PFSK-1 (cell line): Measurements from ENCODE around the gene EIF4G1. TPM values are rescaled to one million over a fixed set of nuclear protein-coding genes. Genes with fewer than 3 reads are reported as not detected.
A peak's percentile ranks its signal among the peaks of the same experiment; 100 is the strongest.

Source experiments
- FOXP2 ChIP-seq: optimal IDR thresholded peaks from 2 replicates; pipeline ENCODE3; 2011; ENCODE audit warnings: borderline replicate concordance, control low read depth, inconsistent platforms; ENCODE audit not compliant: insufficient read depth; ENCODE audit errors: extremely low read length, extremely low read depth
- POLR2AphosphoS5 ChIP-seq: IDR thresholded peaks from 2 replicates; pipeline ENCODE4 v1.6.1; 2012; ENCODE audit warnings: low read depth, mild to moderate bottlenecking, control low read depth, low read length, moderate library complexity
- REST ChIP-seq, 2 experiments: IDR thresholded peaks; 2 replicates each; pipeline versions ENCODE4 v1.6.1 to v1.8.0; 2011 to 2012; ENCODE audit warnings: low read depth in 2 of 2, low read length in 2 of 2, control low read depth in 1 of 2, inconsistent platforms in 1 of 2, mild to moderate bottlenecking in 1 of 2, moderate library complexity in 1 of 2; ENCODE audit not compliant: insufficient read depth in 1 of 2
- SIN3A ChIP-seq: IDR thresholded peaks from 2 replicates; pipeline ENCODE4 v1.6.1; 2012; ENCODE audit warnings: mild to moderate bottlenecking, low read length, moderate library complexity, borderline replicate concordance; ENCODE audit not compliant: insufficient read depth
- TAF1 ChIP-seq: IDR thresholded peaks from 2 replicates; pipeline ENCODE4 v1.6.1; 2012; ENCODE audit warnings: low read length, control low read depth, borderline replicate concordance; ENCODE audit not compliant: insufficient read depth
- polyA plus RNA-seq: library from polyadenylated mRNA; unstranded; fragments of >200 nt; gene quantifications from one replicate; pipeline ENCODE4 v1.2.1, GENCODE V29; 2012; ENCODE audit warnings: low read depth, missing spikeins; ENCODE audit not compliant: insufficient read length

The EIF4G1 gene, protein sequence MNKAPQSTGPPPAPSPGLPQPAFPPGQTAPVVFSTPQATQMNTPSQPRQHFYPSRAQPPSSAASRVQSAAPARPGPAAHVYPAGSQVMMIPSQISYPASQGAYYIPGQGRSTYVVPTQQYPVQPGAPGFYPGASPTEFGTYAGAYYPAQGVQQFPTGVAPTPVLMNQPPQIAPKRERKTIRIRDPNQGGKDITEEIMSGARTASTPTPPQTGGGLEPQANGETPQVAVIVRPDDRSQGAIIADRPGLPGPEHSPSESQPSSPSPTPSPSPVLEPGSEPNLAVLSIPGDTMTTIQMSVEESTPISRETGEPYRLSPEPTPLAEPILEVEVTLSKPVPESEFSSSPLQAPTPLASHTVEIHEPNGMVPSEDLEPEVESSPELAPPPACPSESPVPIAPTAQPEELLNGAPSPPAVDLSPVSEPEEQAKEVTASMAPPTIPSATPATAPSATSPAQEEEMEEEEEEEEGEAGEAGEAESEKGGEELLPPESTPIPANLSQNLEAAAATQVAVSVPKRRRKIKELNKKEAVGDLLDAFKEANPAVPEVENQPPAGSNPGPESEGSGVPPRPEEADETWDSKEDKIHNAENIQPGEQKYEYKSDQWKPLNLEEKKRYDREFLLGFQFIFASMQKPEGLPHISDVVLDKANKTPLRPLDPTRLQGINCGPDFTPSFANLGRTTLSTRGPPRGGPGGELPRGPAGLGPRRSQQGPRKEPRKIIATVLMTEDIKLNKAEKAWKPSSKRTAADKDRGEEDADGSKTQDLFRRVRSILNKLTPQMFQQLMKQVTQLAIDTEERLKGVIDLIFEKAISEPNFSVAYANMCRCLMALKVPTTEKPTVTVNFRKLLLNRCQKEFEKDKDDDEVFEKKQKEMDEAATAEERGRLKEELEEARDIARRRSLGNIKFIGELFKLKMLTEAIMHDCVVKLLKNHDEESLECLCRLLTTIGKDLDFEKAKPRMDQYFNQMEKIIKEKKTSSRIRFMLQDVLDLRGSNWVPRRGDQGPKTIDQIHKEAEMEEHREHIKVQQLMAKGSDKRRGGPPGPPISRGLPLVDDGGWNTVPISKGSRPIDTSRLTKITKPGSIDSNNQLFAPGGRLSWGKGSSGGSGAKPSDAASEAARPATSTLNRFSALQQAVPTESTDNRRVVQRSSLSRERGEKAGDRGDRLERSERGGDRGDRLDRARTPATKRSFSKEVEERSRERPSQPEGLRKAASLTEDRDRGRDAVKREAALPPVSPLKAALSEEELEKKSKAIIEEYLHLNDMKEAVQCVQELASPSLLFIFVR (N-terminal part only)
- 341 TPM for polyA plus RNA-seq

DNA sequence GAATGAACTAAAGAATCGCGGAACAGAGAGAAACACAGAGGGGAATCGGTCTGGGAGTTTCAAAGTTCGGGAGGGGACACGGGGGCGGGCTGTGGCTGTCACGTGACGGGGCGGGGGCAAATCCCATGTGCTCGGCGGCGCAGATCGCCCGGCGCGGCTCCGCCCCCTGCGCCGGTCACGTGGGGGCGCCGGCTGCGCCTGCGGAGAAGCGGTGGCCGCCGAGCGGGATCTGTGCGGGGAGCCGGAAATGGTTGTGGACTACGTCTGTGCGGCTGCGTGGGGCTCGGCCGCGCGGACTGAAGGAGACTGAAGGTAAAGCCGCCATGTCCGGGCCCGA is at the start of gene EIF4G1:
TSS of gene EIF4G1 (plus strand) at position 244 of the 337 bp plus-strand sequence. CDS start 1,191 bp downstream, outside the sequence.
- TF ChIP-seq FOXP2 = peak; percentile 31
- 0 out of 2 replicates have a peak, but pooled peaks have one; percentile 61 for TF ChIP-seq TAF1
- peak; percentile 72 for TF ChIP-seq POLR2AphosphoS5
- TF ChIP-seq SIN3A = no peak
- TF ChIP-seq REST (IDR thresholded peaks at IDR 0.05; ENCODE audit: insufficient read depth in 1 of 2, low read depth in 2 of 2, low read length in 2 of 2) = peak in 1 of 2 experiments; percentile 4; a peak in 1 of 4 replicates

DNA sequence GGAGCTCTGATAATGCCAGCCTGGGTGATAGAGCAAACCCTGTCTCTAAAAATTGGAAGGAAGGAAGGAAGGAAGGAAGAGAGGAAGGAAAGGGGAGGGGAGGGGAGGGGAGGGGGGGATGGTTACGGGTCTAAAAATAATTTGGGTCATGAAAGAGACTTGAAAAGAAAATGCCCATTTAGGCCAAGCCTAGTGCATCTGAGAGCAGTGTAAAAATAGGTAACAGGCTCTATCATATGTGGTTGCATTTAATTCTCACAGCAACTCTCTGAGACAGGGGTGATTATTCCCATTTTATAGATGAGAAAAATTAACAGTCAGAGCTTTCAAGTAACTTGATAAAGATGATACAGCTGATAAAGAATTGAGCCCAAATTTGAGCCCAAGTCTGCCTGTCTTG is 42.1 kb upstream of the EIF4G1 start:
- TF ChIP-seq REST (IDR thresholded peaks at IDR 0.05; ENCODE audit: insufficient read depth in 1 of 2, low read depth in 2 of 2, low read length in 2 of 2) = no peak
- no peak for TF ChIP-seq POLR2AphosphoS5
- TF ChIP-seq TAF1 = no peak
- TF ChIP-seq SIN3A = no peak
- TF ChIP-seq FOXP2 = no peak

DNA sequence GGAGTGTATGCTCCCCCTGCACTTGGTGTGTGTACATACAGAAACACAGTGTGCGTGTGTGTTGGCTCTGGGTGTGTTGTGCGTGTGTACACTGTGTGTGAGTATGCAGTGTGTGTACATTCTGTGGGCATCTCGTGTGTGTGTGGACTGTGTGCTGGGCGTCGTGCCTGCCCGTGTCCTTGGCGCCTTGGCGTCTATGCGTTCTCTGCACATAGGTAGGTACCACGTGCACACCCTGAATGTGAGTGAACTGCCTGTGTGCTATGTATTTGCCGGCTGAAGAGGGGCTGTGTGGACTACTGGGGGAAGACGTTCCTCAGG is 39.1 kb upstream of the EIF4G1 start:
- TF ChIP-seq REST (IDR thresholded peaks at IDR 0.05; ENCODE audit: insufficient read depth in 1 of 2, low read depth in 2 of 2, low read length in 2 of 2) = no peak
- TF ChIP-seq SIN3A = no peak
- TF ChIP-seq TAF1 = no peak
- TF ChIP-seq POLR2AphosphoS5 = no peak
- TF ChIP-seq FOXP2 = no peak

GRCh38 chr3:184275961-184276910 is 38.2 kb upstream of the EIF4G1 start, which contains the start of gene ECE2:
ECE2 (plus strand) TSS chr3:184276022; CDS start chr3:184276154, 132 bp downstream.
- no peak for TF ChIP-seq TAF1
- TF ChIP-seq REST (IDR thresholded peaks at IDR 0.05; ENCODE audit: insufficient read depth in 1 of 2, low read depth in 2 of 2, low read length in 2 of 2) = no peak
- no peak for TF ChIP-seq SIN3A
- TF ChIP-seq FOXP2 = no peak
- TF ChIP-seq POLR2AphosphoS5 = no peak
